Activated CD8-positive, alpha-beta memory T cell treated with anti-CD3 and anti-CD28 coated beads, Interleukin-2, amount 50 U/mL, for 1 hour (primary cell): ENCODE data around the gene MYO7B.

Source experiments
- DNase-seq: peaks from one replicate; pipeline ENCODE4 v3.0.0-alpha.2; 2020; ENCODE audit errors: extremely low read depth

Gene MYO7B

GRCh38 chr2:127679680-127680361 is 144.3 kb downstream of the MYO7B start:
- no peak for DNase-seq

GRCh38 chr2:127680706-127681287 is 145.3 kb downstream of the MYO7B start:
- DNase-seq, result no peak

- no peak for DNase-seq
Observed at GRCh38 chr2:127681288-127681804, 145.9 kb downstream of the MYO7B start.

- DNase-seq, result no peak
Observed at GRCh38 chr2:127681976-127682857, 146.7 kb downstream of the MYO7B start.

- no peak for DNase-seq
Observed at GRCh38 chr2:127683056-127683455, 147.6 kb downstream of the MYO7B start.

GRCh38 chr2:127683757-127684156 is 148.3 kb downstream of the MYO7B start:
- DNase-seq, result no peak

- DNase-seq, result no peak
Observed at GRCh38 chr2:127685410-127686080, 150.1 kb downstream of the MYO7B start.
